Measurements from ENCODE around the gene CMTM3.
"Not testable (repeated sequence)": the region's sequence is repeated elsewhere in the genome, so short reads cannot be mapped to it uniquely, and the experiment has no call there.

Gene CMTM3

DNA sequence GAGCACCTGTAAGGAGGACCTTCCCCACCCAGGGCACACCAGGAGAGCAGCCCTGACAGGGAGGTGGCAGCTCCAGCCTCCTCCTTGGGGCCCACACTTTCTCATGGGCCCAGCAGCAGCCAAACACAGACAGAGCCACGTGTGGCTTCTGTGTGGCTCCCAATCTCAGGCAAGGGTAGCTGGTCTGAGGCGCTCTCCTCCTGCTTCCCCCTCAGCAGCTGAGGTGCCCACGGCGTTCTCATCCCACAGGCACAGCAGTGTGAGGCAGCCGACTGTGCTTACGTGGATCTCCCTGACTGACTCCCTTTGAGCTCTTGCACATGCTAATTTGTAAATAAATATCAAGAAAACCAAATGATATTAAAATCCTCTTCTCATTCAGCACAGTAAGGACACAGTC, 30.9 kb downstream of the CMTM3 start:
- DNase-seq (ENCODE audit: low spot score): no peak

- DNase-seq (ENCODE audit: low spot score): no peak
Measured at GRCh38 chr16:66636199-66636598, 31.7 kb downstream of the CMTM3 start.

- DNase-seq (ENCODE audit: low spot score): no peak
Measured at GRCh38 chr16:66637806-66638205, 33.3 kb downstream of the CMTM3 start.

DNA sequence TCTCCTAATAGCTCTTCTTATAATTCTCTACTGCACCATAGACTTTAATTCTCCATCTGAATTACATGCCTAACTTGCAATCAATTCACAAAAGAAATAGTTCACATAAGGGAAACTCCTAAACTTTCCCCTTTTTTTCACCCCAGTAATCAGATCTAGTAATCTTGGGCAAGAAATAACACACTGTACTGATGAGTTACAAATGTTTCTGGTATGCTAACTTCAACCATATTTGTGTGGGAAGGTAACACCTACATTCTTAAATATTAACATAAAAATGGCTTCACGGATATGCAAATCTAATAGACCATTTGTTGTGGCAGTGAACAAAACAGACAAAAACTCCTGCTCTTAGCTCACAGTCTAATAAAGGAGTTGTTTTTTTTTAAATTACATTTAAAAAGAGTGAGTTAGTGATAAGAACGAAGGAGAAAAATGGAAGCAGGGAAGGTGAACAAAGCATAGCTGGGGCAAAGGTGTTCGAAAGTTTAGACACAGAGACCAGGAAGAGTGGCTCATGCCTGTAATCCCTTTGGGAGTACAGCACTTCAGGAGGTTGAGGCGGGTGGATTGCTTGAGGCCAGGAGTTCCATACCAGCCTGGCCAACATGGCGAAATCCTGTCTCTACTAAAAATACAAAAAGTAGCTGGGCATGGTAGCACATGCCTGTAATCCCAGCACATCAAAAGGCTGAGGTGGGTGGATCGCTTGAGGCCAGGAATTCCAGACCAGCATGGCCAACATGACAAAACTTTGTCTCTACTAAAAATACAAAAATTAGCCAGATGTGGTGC, 34.8 kb downstream of the CMTM3 start:
- DNase-seq (ENCODE audit: low spot score): no peak

GRCh38 chr16:66640724-66641314, 36.3 kb downstream of the CMTM3 start:
- DNase-seq (ENCODE audit: low spot score): no peak

GRCh38 chr16:66641387-66641786, 36.9 kb downstream of the CMTM3 start:
- DNase-seq (ENCODE audit: low spot score): no peak

DNA sequence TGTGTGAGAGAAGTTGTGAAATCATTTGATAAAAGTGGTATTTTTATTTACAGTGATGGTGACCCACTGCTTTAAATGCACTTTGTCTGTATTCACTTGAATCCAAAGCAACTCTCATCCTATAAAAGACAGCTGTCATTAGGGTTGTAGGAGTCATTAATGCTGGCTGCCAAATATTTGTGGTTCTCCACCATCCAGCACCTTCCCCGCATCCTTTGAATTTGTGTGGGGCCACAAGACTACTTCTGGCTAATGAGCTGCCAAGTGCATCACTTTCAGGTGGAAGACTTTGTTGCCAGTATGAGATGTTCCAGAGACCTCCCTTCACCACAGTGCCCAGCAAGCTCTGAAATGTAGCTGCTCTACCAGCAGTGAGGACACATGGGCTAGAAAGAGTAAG, 43.4 kb downstream of the CMTM3 start:
- no peak for DNase-seq (ENCODE audit: low spot score)

DNA sequence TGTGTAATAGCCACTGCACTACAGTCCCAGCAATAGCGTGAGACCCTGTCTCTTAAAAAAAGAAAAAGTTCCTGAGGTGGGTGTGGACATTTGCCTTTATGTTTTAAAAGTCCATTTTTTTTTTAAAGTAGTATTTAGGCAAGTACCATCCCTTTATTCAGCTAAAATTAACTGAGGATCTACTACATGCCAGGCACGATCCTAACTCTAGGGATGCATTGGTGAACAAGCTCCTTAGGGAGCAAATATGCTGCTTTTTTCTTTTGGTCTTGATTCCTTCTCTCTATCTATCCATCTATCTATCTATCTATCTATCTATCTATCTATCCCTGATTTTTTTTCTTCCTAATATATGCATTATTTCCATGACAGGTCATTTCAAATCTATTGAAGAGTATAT, 44.7 kb downstream of the CMTM3 start:
- DNase-seq (ENCODE audit: low spot score): no peak

DNA sequence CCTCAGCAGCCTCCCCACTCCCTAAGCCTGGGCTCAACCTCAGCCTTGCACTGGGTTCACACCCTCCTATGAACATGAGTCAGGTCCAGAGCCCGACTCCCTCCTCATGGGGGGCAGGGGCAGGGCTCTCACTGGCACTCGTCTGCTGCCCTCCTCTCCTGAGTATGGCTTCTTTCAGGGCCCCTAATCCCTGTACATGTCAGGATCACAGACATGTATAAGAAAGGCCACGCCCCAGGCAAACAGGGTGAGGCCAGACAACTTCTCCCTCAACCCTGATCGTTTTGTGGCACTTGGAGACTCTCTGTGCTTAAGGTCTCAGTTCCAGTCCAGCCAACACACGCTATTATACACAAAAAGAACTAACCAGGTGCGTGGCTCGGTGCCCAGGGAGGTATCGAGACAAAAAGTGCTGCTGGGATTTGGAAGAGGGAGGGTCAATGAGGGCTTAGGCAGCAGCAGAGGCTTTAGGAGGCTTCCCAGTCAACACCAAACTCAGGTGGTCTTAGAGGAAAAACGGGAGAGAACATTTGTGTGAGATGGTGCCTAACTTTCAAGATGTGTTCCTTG, 45.2 kb downstream of the CMTM3 start:
- no peak for DNase-seq (ENCODE audit: low spot score)

GRCh38 chr16:66650707-66651473, 46.4 kb downstream of the CMTM3 start:
- peak; percentile 81 for DNase-seq (ENCODE audit: low spot score)

DNA sequence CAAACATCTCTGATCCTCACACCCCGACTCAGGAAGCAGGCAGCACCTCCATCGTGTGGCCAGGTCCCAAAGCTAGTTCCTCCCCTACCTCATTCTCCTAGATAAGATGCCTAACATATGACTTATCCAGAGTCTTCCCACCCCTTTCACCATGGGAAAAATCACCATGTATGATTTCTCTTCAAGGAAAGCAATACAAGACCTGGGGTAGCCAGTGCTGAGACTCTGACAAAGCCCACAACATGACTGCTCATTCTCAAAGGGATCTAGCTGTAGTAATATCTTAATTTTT, 46.9 kb downstream of the CMTM3 start:
- no peak for DNase-seq (ENCODE audit: low spot score)

GRCh38 chr16:66651965-66652364, 47.5 kb downstream of the CMTM3 start:
- no peak for DNase-seq (ENCODE audit: low spot score)

DNA sequence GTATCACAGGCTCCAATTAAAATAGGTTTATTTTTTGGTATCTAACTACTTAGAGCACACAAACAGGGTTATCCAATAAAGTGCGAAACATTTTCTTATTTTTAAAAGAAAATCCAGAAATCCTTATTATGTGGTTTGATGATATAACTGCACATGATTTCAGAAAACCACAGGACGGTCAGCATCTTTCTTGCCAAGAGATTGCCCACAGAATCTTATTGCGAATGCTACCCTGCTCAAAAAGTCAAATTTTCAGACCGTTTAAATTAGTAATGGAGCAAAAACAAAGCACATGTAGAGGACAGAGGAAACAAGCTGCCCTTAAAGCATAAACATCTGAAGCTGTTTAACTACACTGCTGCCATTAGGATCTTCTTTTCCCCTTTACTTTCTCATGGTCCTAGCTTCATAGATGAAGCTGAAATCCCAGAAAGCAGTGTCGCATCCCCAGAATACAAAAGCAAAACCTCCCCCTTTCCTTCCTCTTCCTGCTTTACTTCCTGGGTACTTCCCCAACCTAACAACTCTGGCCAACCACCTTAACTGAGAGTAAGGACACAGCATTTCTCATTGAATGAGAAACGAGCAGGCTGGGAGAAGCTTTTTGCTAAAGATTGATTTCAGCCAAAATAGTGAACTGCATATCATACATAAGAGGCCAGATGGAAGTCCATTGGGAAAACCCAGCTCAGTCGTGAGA, 48.3 kb downstream of the CMTM3 start:
- DNase-seq (ENCODE audit: low spot score): no peak

DNA sequence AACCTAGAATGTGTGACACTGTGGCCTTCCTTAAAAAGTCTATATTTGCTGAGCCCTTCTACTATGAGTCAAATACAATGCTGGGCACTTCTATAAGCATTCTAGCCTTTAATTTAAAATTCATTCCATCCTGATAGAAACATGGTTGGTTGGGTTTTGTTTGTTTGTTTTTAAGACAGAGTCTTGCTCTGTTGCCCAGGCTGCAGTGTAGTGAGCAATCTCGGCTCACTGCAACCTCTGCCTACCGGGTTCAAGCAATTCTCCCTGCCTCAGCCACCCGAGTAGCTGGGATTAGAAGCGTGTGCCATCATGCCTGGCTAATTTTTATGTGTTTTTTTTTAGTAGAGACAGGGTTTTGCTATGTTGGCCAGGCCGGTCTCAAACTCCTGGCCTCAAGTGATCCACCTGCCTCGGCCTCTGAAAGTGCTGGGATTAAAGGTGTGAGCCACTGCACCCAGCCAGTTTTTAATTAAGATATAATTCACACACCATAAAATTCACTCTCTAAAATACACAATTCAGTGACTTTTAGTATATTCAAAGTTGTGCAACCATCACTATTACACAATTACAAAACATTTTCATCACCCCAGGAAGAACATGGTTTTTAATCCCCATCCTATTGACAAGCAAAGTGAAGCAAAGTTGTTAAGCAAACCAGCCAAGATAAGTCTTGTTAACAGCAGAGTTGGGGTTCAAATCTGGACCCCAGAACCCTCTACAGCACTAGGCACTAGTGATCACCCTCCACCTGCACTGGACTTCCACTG, 49.3 kb downstream of the CMTM3 start:
- no peak for DNase-seq (ENCODE audit: low spot score)

GRCh38 chr16:66656547-66656946, 52.0 kb downstream of the CMTM3 start:
- DNase-seq (ENCODE audit: low spot score): no peak

DNA sequence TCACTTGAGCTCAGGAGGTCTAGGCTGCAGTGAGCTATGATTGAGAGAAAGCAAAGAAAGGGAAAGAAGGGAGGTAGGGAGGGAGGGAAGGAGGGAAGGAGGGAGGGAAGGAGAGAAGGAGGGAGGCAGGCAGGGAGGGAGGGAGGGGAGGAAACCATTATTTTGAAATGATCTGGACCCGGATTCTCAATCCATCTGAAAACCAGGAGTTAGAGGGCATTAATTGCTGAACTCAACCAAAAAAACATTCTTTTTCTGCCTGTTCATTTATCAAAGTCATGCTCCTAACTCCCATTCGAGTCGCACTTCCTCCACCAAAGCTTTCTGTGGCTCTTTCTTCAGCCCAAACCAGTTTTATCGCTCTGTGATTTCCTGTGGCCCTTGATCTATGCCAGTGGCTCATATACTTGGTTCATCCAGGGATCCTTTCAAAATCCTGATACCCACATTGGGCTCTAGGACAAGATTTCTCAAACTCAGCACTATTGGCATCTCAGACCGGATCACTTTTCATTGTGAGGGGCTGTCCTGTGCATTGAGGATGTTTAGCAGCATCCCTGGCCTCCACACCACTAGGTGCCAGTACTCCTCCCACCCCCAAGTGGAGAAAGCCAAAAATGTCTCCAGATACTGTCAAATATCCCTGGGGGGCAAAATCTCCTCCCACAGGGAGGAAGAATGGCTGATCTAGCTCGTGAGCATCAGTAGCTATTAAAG, 53.8 kb downstream of the CMTM3 start:
- no peak for DNase-seq (ENCODE audit: low spot score)

DNA sequence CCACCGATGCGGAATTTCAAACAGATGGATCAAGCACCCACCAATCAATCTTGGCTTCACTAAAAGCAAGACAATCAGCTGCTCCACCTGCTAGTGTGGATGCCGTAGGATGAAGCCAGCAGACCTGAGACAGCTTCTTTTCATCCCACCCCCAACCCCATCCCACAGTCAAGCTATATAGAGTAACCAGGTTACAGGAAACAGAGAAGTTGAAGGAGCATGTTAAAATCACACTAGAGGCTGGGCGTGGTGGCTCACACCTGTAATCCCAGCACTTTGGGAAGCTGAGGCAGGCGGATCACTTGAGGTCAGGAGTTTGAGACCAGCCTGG, 54.3 kb downstream of the CMTM3 start:
- DNase-seq (ENCODE audit: low spot score): no peak

- no peak for DNase-seq (ENCODE audit: low spot score)
Measured at GRCh38 chr16:66660422-66661209, 56.1 kb downstream of the CMTM3 start.

DNA sequence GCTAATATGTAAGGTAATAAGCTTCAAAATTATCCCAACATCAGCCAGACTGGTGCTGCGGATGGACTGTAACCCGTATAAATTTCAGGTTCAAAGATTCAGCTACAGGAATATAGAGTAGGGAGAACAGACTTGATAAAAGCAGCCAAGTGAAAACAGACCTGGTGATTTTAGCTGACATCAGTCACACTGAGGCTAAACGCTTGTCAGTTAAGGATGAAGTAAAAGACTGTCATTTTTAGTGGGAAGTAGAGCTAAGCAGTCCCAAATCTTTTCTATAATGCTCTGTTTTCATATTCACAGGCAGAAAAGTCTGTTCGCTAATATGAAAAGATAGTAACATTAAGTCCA, 56.7 kb downstream of the CMTM3 start:
- no peak for DNase-seq (ENCODE audit: low spot score)

- DNase-seq (ENCODE audit: low spot score): not testable (repeated sequence)
Measured at GRCh38 chr16:66661671-66662346, 57.3 kb downstream of the CMTM3 start.
